ENCODE data around the gene MAP3K4.

MAP3K4 gene

GRCh38 chr6:161100072-161100471 is 108.5 kb downstream of the MAP3K4 start:
- no peak overlapping the region for H3K4me3 ChIP-seq (ENCODE audit: low read length)
- no peaks in the 10 kb centered on the region for H3K9me3 ChIP-seq (replicated peaks; ENCODE audit: low read length)
- H3K9ac ChIP-seq (ENCODE audit: low read depth, low read length), result no peak overlapping the region
- no peaks in the 10 kb centered on the region for H3K27me3 ChIP-seq (ENCODE audit: control insufficient read depth, insufficient read depth, low read length)
- no peak overlapping the region for H3K4me2 ChIP-seq (ENCODE audit: low read length)
- peaks cover 6% of the 10 kb centered on the region for H3K4me1 ChIP-seq (ENCODE audit: control insufficient read depth, insufficient read depth, low read length)
- peaks cover 37% of the 10 kb centered on the region for H3K36me3 ChIP-seq (ENCODE audit: insufficient read depth, low read length)

GRCh38 chr6:161101517-161101916 is 109.9 kb downstream of the MAP3K4 start:
- H3K9ac ChIP-seq (ENCODE audit: low read depth, low read length), result no peak overlapping the region
- no peak overlapping the region for H3K4me3 ChIP-seq (ENCODE audit: low read length)
- no peaks in the 10 kb centered on the region for H3K27me3 ChIP-seq (ENCODE audit: control insufficient read depth, insufficient read depth, low read length)
- peaks cover 20% of the 10 kb centered on the region for H3K4me1 ChIP-seq (ENCODE audit: control insufficient read depth, insufficient read depth, low read length)
- H3K4me2 ChIP-seq (ENCODE audit: low read length), result no peak overlapping the region
- H3K36me3 ChIP-seq (ENCODE audit: insufficient read depth, low read length), result peaks cover 37% of the 10 kb centered on the region
- H3K9me3 ChIP-seq (replicated peaks; ENCODE audit: low read length), result no peaks in the 10 kb centered on the region

GRCh38 chr6:161103475-161103874 is 111.9 kb downstream of the MAP3K4 start:
- Histone ChIP-seq H3K4me2 (ENCODE audit: low read length) (no peak overlapping the region), H3K4me1 (ENCODE audit: control insufficient read depth, insufficient read depth, low read length) (peaks cover 28% of the 10 kb centered on the region), H3K36me3 (ENCODE audit: insufficient read depth, low read length) (peaks cover 39% of the 10 kb centered on the region), H3K9ac (ENCODE audit: low read depth, low read length) (no peak overlapping the region), H3K4me3 (ENCODE audit: low read length) (no peak overlapping the region), H3K27me3 (ENCODE audit: control insufficient read depth, insufficient read depth, low read length) (no peaks in the 10 kb centered on the region), H3K9me3 (replicated peaks; ENCODE audit: low read length) (no peaks in the 10 kb centered on the region)

GRCh38 chr6:161104966-161105365 is 113.4 kb downstream of the MAP3K4 start:
- Histone ChIP-seq H3K36me3 (ENCODE audit: insufficient read depth, low read length) (peaks cover 46% of the 10 kb centered on the region), H3K27me3 (ENCODE audit: control insufficient read depth, insufficient read depth, low read length) (no peaks in the 10 kb centered on the region)

GRCh38 chr6:161105408-161105807 is 113.8 kb downstream of the MAP3K4 start:
- H3K36me3 ChIP-seq (ENCODE audit: insufficient read depth, low read length), result peaks cover 49% of the 10 kb centered on the region
- no peaks in the 10 kb centered on the region for H3K27me3 ChIP-seq (ENCODE audit: control insufficient read depth, insufficient read depth, low read length)
- H3K4me3 ChIP-seq (ENCODE audit: low read length), result no peak overlapping the region
- no peaks in the 10 kb centered on the region for H3K9me3 ChIP-seq (replicated peaks; ENCODE audit: low read length)
- no peak overlapping the region for H3K4me2 ChIP-seq (ENCODE audit: low read length)
- peaks cover 28% of the 10 kb centered on the region for H3K4me1 ChIP-seq (ENCODE audit: control insufficient read depth, insufficient read depth, low read length)
- no peak overlapping the region for H3K9ac ChIP-seq (ENCODE audit: low read depth, low read length)

More at GRCh38 chr6:161104966-161105365, 113.4 kb downstream of the MAP3K4 start:
- Histone ChIP-seq H3K9me3 (replicated peaks; ENCODE audit: low read length) (no peaks in the 10 kb centered on the region), H3K9ac (ENCODE audit: low read depth, low read length) (no peak overlapping the region), H3K4me1 (ENCODE audit: control insufficient read depth, insufficient read depth, low read length) (peaks cover 28% of the 10 kb centered on the region), H3K4me2 (ENCODE audit: low read length) (no peak overlapping the region), H3K4me3 (ENCODE audit: low read length) (no peak overlapping the region)

- Histone ChIP-seq H3K9ac (ENCODE audit: low read depth, low read length) (no peak overlapping the region), H3K36me3 (ENCODE audit: insufficient read depth, low read length) (peaks cover 62% of the 10 kb centered on the region), H3K27me3 (ENCODE audit: control insufficient read depth, insufficient read depth, low read length) (no peaks in the 10 kb centered on the region), H3K9me3 (replicated peaks; ENCODE audit: low read length) (no peaks in the 10 kb centered on the region), H3K4me2 (ENCODE audit: low read length) (no peak overlapping the region), H3K4me1 (ENCODE audit: control insufficient read depth, insufficient read depth, low read length) (peaks cover 28% of the 10 kb centered on the region), H3K4me3 (ENCODE audit: low read length) (no peak overlapping the region)
These were observed 116.5 kb downstream of the MAP3K4 start for GRCh38 chr6:161107779-161108730.

- no peak overlapping the region for H3K9ac ChIP-seq (ENCODE audit: low read depth, low read length)
- peaks cover 28% of the 10 kb centered on the region for H3K4me1 ChIP-seq (ENCODE audit: control insufficient read depth, insufficient read depth, low read length)
- H3K4me2 ChIP-seq (ENCODE audit: low read length), result no peak overlapping the region
- no peak overlapping the region for H3K4me3 ChIP-seq (ENCODE audit: low read length)
- H3K27me3 ChIP-seq (ENCODE audit: control insufficient read depth, insufficient read depth, low read length), result no peaks in the 10 kb centered on the region
- H3K36me3 ChIP-seq (ENCODE audit: insufficient read depth, low read length), result peaks cover 60% of the 10 kb centered on the region
- H3K9me3 ChIP-seq (replicated peaks; ENCODE audit: low read length), result no peaks in the 10 kb centered on the region
These were observed 117.3 kb downstream of the MAP3K4 start for GRCh38 chr6:161108916-161109315.

GRCh38 chr6:161109366-161109765 is 117.8 kb downstream of the MAP3K4 start:
- no peak overlapping the region for H3K9ac ChIP-seq (ENCODE audit: low read depth, low read length)
- H3K4me3 ChIP-seq (ENCODE audit: low read length), result no peak overlapping the region
- no peaks in the 10 kb centered on the region for H3K9me3 ChIP-seq (replicated peaks; ENCODE audit: low read length)
- no peak overlapping the region for H3K4me2 ChIP-seq (ENCODE audit: low read length)
- peaks cover 60% of the 10 kb centered on the region for H3K36me3 ChIP-seq (ENCODE audit: insufficient read depth, low read length)
- H3K27me3 ChIP-seq (ENCODE audit: control insufficient read depth, insufficient read depth, low read length), result no peaks in the 10 kb centered on the region
- H3K4me1 ChIP-seq (ENCODE audit: control insufficient read depth, insufficient read depth, low read length), result peaks cover 28% of the 10 kb centered on the region

- H3K9me3 ChIP-seq (replicated peaks; ENCODE audit: low read length), result no peaks in the 10 kb centered on the region
- H3K4me1 ChIP-seq (ENCODE audit: control insufficient read depth, insufficient read depth, low read length), result peaks cover 21% of the 10 kb centered on the region
- no peak overlapping the region for H3K4me2 ChIP-seq (ENCODE audit: low read length)
- H3K4me3 ChIP-seq (ENCODE audit: low read length), result no peak overlapping the region
- H3K27me3 ChIP-seq (ENCODE audit: control insufficient read depth, insufficient read depth, low read length), result no peaks in the 10 kb centered on the region
- H3K36me3 ChIP-seq (ENCODE audit: insufficient read depth, low read length), result peaks cover 63% of the 10 kb centered on the region
- no peak overlapping the region for H3K9ac ChIP-seq (ENCODE audit: low read depth, low read length)
These were observed 118.6 kb downstream of the MAP3K4 start for GRCh38 chr6:161110028-161110779.

GRCh38 chr6:161111261-161111660 is 119.7 kb downstream of the MAP3K4 start:
- no peak overlapping the region for H3K4me2 ChIP-seq (ENCODE audit: low read length)
- H3K36me3 ChIP-seq (ENCODE audit: insufficient read depth, low read length), result peaks cover 72% of the 10 kb centered on the region
- H3K9ac ChIP-seq (ENCODE audit: low read depth, low read length), result no peak overlapping the region
- no peaks in the 10 kb centered on the region for H3K27me3 ChIP-seq (ENCODE audit: control insufficient read depth, insufficient read depth, low read length)
- H3K4me1 ChIP-seq (ENCODE audit: control insufficient read depth, insufficient read depth, low read length), result peaks cover 11% of the 10 kb centered on the region
- no peaks in the 10 kb centered on the region for H3K9me3 ChIP-seq (replicated peaks; ENCODE audit: low read length)
- H3K4me3 ChIP-seq (ENCODE audit: low read length), result no peak overlapping the region

- Histone ChIP-seq H3K9ac (ENCODE audit: low read depth, low read length) (no peak overlapping the region), H3K36me3 (ENCODE audit: insufficient read depth, low read length) (peaks cover 59% of the 10 kb centered on the region), H3K9me3 (replicated peaks; ENCODE audit: low read length) (no peaks in the 10 kb centered on the region), H3K4me2 (ENCODE audit: low read length) (no peak overlapping the region), H3K4me1 (ENCODE audit: control insufficient read depth, insufficient read depth, low read length) (no peaks in the 10 kb centered on the region), H3K4me3 (ENCODE audit: low read length) (no peak overlapping the region), H3K27me3 (ENCODE audit: control insufficient read depth, insufficient read depth, low read length) (no peaks in the 10 kb centered on the region)
These were observed 123.9 kb downstream of the MAP3K4 start for GRCh38 chr6:161115468-161115867.

Measured in skeletal muscle satellite cell (primary cell).